Measurements from ENCODE around the gene GORAB.

The GORAB gene

DNA sequence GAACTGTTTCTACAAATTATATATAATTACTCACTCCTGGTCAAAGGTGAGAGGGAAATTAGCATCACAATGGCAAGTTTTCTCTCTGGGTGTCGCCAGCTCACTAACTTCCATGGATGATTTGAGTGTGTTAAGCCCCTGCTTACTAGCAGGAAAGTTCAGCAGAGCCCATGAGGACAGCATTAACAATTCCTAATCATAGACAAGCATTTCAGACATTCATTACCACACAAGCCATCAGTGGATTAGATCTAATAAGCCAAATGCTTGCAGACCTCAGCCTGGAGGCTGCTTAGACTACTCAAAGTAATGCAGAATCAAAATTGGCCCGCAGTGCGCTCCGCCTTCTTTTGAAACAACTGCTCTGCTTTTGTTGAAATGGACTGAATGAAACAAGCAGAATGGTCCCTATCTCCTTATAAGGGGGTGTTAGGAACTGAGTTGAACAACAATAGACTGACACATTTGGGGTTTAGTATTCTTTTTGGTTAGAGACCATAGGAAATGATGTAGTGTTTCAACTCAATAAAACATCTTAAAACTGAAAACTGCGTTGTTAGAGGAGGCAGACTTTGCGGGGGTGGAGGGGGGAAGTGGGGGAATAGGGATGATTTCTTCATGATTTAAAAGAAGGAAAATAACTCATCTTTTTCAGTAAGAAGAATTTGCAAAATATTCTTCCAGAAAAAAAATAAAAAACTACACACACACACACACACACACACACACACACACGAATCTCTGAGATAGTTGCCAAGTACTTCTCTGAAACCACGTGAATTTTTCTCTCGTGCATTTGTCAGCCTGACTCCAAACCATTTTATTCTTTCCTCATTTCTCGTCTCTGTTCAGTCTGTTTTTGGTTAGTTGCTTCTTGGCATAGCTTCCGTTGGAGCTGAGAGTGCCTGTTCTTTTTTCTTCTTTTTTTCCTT is 54.6 kb downstream of the GORAB start:
- TF ChIP-seq JUND (IDR thresholded peaks at IDR 0.05; ENCODE audit: low read depth) = no peak
- DNase-seq (ENCODE audit: low read depth in 1 of 2, low spot score in 1 of 2) = peak in 1 of 2 experiments; percentile 18
- in situ Hi-C loops (cut with HindIII; ENCODE audit: low pct_unique_long_range_greater_than_20kb, low sequenced_read_pairs) = no loop called here

DNA sequence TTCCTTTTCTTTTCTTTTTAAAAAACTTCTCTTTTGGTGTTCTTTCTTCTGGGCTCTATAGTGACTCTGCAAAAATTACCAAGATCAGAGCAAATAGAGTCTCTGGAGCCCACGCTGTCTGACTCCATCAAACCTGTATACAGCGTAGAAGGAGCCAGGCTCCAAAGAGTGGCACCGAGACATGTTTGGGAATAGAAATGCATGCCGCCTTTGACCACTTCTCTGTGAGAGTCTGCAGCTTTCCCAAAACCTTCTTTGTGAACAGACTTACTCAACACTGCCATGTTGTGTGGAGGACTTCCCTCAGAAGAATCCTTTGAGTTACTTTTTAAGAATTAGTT is 55.3 kb downstream of the GORAB start:
- no peak for DNase-seq (ENCODE audit: low read depth in 1 of 2, low spot score in 1 of 2)
- TF ChIP-seq JUND (IDR thresholded peaks at IDR 0.05; ENCODE audit: low read depth) = no peak
- in situ Hi-C loops (cut with HindIII; ENCODE audit: low pct_unique_long_range_greater_than_20kb, low sequenced_read_pairs) = no loop called here

- no peak for DNase-seq (ENCODE audit: low read depth in 1 of 2, low spot score in 1 of 2)
- no peak for TF ChIP-seq JUND (IDR thresholded peaks at IDR 0.05; ENCODE audit: low read depth)
- in situ Hi-C loops (cut with HindIII; ENCODE audit: low pct_unique_long_range_greater_than_20kb, low sequenced_read_pairs) = no loop called here
Observed at GRCh38 chr1:170590921-170591705, 59.1 kb downstream of the GORAB start.

GRCh38 chr1:170592591-170593111 is 60.7 kb downstream of the GORAB start:
- no peak for DNase-seq (ENCODE audit: low read depth in 1 of 2, low spot score in 1 of 2)
- in situ Hi-C loops (cut with HindIII; ENCODE audit: low pct_unique_long_range_greater_than_20kb, low sequenced_read_pairs) = no loop called here
- no peak for TF ChIP-seq JUND (IDR thresholded peaks at IDR 0.05; ENCODE audit: low read depth)

DNA sequence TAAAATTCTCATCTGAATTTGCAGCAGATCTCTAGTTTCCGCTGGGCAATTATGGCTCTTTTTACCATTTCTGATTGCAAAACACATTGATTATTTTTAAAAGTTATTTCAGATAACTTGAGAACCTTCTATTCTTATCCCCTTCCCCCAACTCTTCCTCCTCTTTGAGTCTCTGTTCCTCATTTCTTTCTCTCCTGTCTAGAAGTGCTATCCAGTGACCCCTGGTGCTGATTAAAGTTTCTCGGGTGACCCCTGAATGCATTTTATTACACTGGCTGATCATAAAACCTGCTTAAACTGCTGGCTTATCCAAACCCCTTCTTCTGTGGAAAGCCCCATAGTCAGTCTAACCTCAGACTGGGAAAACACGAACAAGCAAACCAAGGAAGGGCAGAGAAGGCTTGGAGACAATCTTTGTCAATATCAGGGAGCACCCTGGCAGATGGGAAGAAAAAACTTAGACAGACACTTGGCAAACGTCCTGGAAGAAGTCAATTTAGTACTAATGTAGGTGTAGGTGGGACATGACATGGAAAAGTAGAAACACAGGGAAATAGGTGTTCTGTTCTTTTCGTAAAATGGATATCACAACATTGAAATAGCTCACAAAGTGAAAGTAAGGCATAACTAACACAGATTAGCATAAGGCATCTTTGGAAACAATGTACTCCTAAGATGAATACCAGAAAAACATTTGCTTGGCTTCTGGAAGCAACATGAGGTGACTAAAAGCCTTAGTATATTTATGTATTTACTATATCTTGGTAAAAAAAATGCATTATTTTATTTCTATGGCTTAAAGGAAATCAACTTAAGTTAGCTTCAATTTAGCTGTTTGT is 61.4 kb downstream of the GORAB start:
- no peak for DNase-seq (ENCODE audit: low read depth in 1 of 2, low spot score in 1 of 2)
- in situ Hi-C loops (cut with HindIII; ENCODE audit: low pct_unique_long_range_greater_than_20kb, low sequenced_read_pairs) = no loop called here
- TF ChIP-seq JUND (IDR thresholded peaks at IDR 0.05; ENCODE audit: low read depth) = no peak

GRCh38 chr1:170594066-170594626 is 62.2 kb downstream of the GORAB start:
- in situ Hi-C loops (cut with HindIII; ENCODE audit: low pct_unique_long_range_greater_than_20kb, low sequenced_read_pairs) = no loop called here
- no peak for DNase-seq (ENCODE audit: low read depth in 1 of 2, low spot score in 1 of 2)
- no peak for TF ChIP-seq JUND (IDR thresholded peaks at IDR 0.05; ENCODE audit: low read depth)

DNA sequence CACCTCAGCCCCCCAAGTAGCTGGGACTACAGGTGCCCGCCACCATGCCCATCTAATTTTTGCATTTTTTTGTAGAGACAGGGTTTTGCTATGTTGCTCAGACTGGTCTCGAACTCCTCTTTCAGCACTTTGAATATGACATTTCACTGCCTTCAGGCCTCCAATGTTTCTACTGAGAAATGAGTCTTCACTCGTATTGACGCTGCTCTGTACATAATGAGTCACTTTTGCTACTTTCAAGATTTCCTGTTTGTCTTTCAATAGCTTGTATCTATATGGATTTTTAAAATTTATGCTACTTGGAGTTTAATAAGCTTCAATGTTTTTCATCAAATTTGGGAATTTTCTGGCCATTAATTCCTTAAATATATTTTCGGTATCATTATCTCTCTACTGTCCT is 64.7 kb downstream of the GORAB start:
- no peak for TF ChIP-seq JUND (IDR thresholded peaks at IDR 0.05; ENCODE audit: low read depth)
- DNase-seq (ENCODE audit: low read depth in 1 of 2, low spot score in 1 of 2) = no peak
- in situ Hi-C loops (cut with HindIII; ENCODE audit: low pct_unique_long_range_greater_than_20kb, low sequenced_read_pairs) = no loop called here

GRCh38 chr1:170598618-170599017 is 66.7 kb downstream of the GORAB start:
- in situ Hi-C loops (cut with HindIII; ENCODE audit: low pct_unique_long_range_greater_than_20kb, low sequenced_read_pairs) = no loop called here
- TF ChIP-seq JUND (IDR thresholded peaks at IDR 0.05; ENCODE audit: low read depth) = no peak
- no peak for DNase-seq (ENCODE audit: low read depth in 1 of 2, low spot score in 1 of 2)

DNA sequence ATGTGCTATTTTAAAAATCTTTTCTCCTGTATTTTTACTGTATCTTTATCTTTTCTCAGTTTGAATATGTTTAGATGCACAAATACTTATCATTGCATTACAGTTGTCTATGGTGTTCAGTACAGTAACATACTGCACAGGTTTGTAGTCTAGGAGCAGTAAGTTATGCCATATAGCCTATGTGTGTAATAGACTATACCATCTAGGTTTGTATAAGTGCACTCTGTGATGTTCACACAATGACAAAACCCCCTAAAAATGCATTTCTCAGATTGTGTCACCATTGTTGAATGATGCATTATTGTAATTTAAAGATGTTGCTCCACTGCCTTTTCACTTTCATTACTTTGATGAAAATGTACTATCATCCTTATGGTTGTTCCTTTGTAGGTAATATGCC is 67.1 kb downstream of the GORAB start:
- no peak for DNase-seq (ENCODE audit: low read depth in 1 of 2, low spot score in 1 of 2)
- no peak for TF ChIP-seq JUND (IDR thresholded peaks at IDR 0.05; ENCODE audit: low read depth)
- in situ Hi-C loops (cut with HindIII; ENCODE audit: low pct_unique_long_range_greater_than_20kb, low sequenced_read_pairs) = no loop called here

DNA sequence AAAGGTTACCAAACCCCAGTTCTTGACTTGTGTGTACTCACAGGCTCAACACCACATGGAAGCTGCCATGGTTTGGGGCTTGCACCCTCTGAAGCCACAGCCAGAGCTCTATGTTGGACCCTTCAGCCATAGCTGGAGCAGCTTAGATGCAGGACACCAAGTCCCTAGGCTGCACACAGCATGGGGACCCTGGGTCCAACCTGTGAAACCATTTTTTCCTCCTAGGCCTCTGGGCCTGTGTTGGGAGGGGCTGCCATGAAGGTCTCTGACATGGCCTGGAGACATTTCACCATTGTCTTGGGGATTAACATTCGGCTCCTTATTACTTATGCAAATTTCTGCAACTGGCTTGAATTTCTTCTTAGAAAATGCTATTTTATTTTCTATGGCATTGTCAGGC is 69.9 kb downstream of the GORAB start:
- no peak for TF ChIP-seq JUND (IDR thresholded peaks at IDR 0.05; ENCODE audit: low read depth)
- in situ Hi-C loops (cut with HindIII; ENCODE audit: low pct_unique_long_range_greater_than_20kb, low sequenced_read_pairs) = no loop called here
- DNase-seq (ENCODE audit: low read depth in 1 of 2, low spot score in 1 of 2) = no peak
